ENCODE results near the gene ALOX12B.

The ALOX12B gene

DNA sequence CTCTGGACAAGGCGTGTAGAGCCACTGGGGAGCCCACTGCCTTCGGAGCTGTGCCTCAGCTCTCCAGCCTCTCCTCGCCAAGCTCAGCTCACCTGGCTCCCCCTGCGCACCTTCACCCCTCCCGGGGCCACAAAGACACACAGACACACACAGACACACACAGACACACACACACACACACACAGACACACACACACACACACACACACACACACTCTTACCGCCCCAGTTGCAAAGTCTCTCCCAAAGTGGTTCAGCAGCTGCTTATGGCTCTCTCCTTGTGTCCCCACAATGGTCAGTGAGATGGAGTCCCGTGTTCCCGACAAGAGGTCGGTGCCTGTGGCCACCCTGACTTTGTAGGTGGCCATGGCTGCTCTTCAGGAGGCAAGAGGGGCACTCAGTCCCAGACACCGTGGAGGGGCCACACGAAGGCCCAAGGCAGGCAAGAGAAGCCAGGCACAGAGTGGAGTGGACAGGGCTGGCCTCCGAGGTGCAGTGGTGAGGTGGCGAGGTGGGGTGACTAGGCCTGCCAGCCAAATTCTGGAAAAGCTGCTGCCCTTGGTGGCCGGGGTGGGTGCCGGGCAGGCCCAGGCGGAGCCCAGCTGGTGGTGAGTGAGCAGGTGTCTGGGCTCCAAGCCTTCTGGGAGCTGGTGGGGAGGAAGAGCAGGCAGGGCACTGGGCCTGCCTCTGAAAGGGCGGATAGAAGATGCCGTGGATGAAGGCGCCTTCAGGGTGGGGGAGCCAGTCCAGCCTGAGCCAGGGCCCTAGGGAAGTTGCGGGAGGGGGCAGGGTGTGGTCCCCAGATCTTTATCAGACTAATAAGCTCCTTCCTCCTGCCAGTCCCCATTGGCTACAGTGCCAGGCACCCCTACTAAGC lies at the start of gene ALOX12B:
TSS of gene ALOX12B (minus strand) at position 642 of the 877 bp plus-strand sequence. CDS start at position 368, 274 bp downstream.
- no peak for DNase-seq (ENCODE audit: low read depth, low spot score)
- no peak within 1 kb of the TSS for H3K27ac ChIP-seq

DNA sequence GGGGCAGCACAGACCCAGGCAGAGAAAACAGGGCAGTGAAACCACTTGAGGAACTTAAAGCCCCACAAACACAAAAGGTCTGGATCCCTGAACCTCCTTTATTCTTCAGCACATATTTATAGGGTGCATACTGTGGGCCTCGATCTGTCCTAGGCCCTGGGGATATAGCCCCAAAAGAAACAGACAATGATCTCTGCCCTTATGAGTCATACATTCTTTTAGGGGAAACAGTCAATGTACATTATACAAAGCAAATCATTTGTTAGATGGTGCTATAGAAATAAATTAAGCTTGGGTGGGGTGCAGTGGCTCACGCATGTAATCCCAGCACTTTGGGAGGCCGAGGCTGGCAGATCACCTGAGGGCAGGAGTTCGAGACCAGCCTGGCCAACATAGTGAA lies 46.4 kb upstream of the ALOX12B start:
- DNase-seq (ENCODE audit: low read depth, low spot score) = no peak
- no peak overlapping the region for H3K27ac ChIP-seq

GRCh38 chr17:8133399-8133798 lies 45.9 kb upstream of the ALOX12B start:
- H3K27ac ChIP-seq = no peak overlapping the region
- no peak for DNase-seq (ENCODE audit: low read depth, low spot score)

DNA sequence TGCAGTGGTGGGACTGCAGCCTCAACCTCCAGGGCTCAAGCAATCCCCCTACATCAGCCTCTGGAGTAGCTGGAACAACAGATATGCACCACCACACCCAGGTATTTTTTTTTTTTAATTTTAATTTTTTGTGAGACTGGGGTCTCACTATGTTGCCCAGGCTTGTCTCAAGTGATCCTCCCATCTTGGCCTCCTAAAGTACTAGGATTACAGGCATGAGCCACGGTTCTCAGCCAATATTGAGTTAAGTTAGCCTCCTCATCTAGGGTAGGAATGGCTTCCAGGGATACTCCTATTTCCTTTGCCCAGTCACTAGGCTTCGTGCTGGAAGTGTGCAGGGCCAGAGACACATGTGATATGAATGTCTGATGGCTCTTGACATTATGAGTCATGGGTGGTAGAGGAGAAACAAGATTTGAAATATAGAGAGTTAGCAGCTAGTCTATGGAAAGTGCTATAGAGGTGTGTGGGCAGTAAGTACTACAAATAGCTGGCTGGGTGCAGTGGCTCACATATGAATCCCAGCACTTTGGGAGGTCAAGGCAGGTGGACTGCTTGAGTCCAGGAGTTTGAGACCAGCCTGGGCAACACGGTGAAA lies 44.4 kb upstream of the ALOX12B start:
- no peak overlapping the region for H3K27ac ChIP-seq
- no peak for DNase-seq (ENCODE audit: low read depth, low spot score)

DNA sequence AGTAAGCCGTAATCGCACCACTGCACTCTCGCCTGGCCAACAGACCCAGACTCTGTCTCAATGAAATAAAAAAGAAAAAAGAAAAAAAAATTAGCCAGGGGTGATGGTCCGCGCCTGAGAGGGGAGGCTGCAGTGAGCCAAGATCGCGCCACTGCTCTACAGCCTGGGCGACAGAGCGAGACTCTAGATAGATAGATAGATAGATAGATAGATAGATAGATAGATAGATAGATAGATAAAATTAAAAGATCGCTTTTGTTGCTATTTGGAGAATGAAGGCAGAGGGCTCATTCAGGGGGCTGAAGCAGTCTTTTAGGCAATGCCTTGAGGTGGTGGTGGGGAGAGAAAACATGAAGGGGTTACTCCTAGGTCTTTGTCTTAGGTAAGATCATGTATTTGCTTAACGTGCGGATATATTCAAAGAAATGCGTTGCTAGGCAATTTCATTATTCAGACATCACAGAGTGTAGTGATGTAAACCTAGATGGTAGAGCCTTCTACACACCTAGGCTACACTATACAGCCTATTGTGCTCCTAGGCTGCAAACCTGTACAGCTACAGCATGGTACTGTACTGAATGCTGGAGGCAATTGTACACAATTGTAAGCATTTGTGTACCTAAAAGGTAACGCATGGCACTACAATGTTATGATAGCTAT lies 40.7 kb upstream of the ALOX12B start:
- no peak for DNase-seq (ENCODE audit: low read depth, low spot score)
- no peak overlapping the region for H3K27ac ChIP-seq

DNA sequence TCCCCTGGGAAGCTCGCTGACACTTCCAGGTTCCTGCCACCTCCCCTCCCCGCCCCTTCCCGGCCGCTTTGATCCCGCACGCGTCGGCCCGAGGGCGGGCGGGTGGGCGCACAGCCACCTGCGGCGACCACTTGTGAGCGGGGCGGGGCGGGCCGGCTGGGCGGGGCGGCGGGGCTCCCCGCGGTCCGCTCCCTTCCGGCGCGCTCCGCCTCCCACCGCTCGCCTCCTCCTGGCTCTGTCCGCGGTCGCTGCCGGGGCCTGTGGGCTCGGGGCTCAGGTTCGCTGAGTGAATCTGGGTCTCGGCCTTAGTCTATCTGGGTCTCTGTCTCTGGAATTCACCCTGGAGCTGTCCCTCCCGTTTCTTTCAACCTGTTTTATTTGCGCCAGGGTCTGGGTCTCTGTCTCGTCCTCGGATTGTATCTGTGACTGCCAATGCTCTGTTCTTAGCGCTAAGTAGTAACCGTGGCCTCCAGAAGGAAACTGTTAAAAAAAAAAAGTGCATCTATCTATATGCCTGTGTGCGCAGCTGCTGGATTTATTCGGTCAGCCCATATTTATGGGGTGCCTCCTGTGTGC lies 39.1 kb upstream of the ALOX12B start:
- peak overlapping the region; percentile 50 for H3K27ac ChIP-seq

DNA sequence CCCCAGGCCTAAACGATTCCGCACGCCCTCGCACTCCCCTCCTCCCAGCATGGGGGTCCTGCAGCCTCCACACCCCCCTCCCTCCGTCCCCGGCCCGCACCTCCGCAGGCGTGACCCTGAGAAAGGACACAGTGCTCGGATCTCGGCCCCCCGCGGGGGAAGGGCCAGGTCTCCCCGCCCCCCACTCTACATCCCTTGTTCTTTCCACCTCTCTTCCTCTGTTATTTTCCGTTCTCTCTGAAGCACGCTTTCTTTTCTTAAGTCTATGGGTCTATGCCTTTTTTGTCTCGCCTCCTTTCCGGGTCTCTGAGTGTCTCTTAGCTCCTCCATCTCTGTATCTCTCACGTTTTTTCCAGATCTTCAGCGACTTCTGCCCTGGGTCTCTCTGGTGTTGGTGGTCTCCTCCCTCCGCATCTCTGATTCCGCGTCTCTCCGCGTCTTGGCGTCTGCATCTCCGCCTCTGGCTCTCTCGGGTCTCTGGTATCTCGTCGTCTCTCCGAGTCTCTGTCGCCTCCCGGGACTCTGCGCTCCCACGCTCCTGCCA lies 38.5 kb upstream of the ALOX12B start:
- peak overlapping the region; percentile 50 for H3K27ac ChIP-seq

More for the DNA sequence above, 39.1 kb upstream of the ALOX12B start:
- DNase-seq (ENCODE audit: low read depth, low spot score) = no peak

GRCh38 chr17:8125154-8125946 lies 37.8 kb upstream of the ALOX12B start:
- H3K27ac ChIP-seq = no peak overlapping the region
- DNase-seq (ENCODE audit: low read depth, low spot score) = no peak

More for the DNA sequence above, 38.5 kb upstream of the ALOX12B start:
- no peak for DNase-seq (ENCODE audit: low read depth, low spot score)

DNA sequence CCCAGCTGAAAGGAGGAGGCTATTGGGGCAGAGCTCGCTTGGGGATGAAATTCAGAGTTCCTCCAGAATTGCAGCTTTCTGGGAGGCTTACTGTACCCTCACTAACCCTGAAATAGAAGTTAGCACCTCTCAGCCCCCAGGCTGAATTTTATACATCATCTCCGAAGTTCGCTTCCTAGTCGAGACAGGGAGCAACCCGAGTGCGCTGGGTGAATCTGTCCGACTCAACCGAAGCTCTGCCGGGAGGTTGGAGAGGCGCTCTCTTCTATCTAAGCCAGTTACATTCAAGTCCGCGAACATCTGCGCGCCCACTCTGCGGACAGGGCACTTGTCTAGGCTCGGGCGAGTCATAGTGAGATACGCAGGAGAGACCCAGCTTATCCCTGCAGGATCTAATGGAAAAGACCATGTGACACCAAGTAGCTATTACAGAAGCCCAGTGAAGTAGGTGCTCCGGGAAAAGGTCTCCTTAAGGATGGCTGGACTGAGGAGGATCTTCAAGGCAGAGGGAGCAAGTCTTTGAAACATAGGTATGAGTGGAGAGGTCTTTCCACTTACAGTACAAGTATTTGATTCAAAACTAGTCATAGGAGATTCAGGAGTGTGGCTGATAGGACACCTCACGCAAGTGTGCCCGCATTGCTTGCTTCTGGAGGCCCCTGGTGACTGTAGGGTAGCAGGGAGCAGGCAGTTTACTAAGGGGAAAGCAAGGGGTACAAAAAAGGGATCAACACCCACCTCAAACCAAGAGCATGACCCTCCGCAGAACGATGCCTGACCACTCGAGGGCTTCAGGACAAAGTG lies 37.0 kb upstream of the ALOX12B start:
- no peak for DNase-seq (ENCODE audit: low read depth, low spot score)
- no peak overlapping the region for H3K27ac ChIP-seq

DNA sequence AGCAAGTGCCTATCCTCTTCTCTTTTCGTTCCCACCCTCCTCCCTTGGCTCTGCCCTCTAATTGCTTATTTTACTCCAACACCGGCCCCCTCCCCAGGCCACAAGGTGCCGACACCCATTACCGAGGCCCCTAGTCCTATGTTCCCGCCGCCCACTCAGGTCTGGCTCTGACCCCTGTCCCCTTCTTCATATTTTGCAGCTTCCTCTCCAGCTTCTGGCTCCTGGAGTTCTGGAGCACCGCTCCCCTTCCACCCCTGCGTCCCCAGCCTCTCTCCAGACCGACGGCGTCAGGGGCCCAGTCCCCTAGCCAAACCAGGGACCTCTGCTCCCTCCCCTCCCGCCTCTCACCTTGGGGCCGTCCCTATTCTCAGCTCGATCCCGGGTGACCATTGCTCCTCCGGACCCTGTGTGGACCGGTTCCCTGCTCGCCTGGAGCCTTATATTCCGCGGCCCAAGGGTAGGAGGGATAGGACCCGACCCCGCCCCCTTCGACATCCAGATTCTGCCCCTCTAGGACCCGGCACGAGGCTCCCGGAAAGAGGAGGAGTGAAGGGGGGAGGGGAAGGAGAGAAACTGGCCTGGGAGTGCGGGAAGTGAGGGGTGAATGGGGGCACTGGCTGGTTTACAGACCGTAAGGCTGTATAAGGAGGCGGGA lies 36.3 kb upstream of the ALOX12B start, which contains the start of gene HES7:
TSS of gene HES7 (minus strand) at position 412 of the 655 bp plus-strand sequence. CDS start at position 390, 22 bp downstream.
- peak within 1 kb of the TSS; percentile 94 for H3K27ac ChIP-seq
- DNase-seq (ENCODE audit: low read depth, low spot score) = no peak

DNA sequence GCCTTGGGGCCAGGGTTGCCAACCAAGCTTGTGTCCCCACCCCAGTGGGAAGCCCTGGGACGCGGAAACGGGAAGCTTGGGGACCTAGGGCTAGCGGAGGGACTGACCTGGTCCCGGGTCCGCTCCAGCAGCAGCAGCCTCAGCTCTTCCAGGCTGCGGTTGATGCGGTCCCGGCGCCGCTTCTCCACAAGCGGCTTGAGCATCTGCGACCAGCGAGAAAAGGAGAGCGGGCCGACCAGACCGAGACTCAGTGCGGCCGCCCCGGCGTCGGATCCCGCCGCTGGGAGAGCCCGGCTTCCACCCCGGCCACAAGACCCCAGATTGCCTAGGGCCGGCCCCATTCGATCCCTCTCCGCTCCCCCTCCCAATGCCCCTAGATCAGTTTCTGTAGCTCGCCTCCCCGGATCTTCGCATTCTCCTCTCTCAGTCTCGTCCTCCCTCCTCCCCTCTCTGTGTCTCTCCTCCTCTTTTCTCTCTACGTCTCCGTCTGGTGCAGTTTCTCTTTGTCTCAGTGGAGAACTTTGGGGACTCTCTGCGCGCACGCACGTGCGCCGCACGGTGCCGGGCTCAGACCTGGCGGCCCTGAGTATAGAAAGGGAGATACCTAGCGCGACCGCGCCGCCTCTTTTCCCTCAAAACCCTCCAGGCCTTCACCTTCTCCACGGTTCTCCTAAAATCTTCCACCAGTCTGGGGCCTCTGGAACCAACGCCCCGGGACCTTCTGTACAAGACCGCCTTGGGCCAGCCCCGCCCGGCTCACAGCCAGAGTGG lies 35.6 kb upstream of the ALOX12B start:
- peak overlapping the region; percentile 94 for H3K27ac ChIP-seq
- DNase-seq (ENCODE audit: low read depth, low spot score) = no peak

- DNase-seq (ENCODE audit: low read depth, low spot score) = no peak
Observed at GRCh38 chr17:8122422-8122923, 35.0 kb upstream of the ALOX12B start.

DNA sequence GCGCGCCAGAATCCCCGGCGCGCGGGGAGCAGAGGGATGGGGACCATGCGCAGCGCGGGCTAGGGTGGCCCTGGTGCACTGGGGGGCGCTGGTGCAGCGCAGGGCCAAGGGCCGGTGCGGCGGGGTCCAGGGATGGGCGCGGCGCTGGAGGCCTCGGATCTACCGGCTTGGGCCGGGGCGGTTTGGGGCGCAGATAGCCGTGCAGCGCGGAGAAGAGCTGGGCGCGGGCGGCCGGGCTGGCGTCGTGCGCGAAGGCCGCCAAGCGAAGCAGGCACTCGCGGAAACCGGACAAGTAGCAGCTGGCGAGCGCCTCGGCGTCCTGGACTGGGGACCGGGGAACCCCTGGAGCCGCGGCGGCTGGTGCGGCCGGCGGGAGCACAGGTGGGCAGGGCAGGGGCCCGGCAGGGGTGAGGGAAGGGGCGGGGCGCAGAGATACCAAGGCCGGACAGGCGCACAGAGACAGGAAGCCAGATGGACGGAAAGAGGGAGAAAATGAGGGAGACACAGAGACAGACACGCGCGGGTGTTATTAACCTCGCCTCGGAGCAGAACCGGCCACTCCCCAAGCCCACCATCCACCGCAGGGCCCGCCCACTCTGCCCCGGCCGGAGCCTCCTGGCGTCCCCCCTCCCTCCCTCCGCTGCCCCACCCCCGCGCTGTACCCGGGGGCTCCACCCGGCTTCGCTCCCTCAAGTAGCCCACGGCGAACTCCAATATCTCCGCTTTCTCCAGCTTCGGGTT lies 34.3 kb upstream of the ALOX12B start:
- peak overlapping the region; percentile 94 for H3K27ac ChIP-seq
- DNase-seq (ENCODE audit: low read depth, low spot score) = no peak

More at GRCh38 chr17:8122422-8122923, 35.0 kb upstream of the ALOX12B start:
- peak overlapping the region; percentile 94 for H3K27ac ChIP-seq

DNA sequence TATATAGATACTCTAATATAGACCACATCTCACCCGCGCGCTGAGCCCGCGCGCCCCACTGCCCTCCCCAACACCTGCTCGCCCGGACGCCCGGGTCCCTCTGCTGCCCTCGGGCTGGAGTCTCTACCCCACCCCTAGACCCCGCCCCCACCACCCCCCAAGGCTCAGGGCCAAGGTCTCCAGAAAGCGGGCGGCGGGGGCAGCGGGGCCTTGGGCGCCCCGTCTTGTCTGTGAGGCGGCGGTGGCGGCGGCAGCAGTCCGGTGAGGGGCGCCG lies 33.8 kb upstream of the ALOX12B start:
- no peak for DNase-seq (ENCODE audit: low read depth, low spot score)
- H3K27ac ChIP-seq = peak overlapping the region; percentile 94

- peak overlapping the region; percentile 94 for H3K27ac ChIP-seq
- peak; percentile 61 for DNase-seq (ENCODE audit: low read depth, low spot score)
Observed at GRCh38 chr17:8120520-8121406, 33.2 kb upstream of the ALOX12B start.
